ENCODE results near the gene DBX1. TPM values are rescaled to one million over a fixed set of nuclear protein-coding genes. Genes with fewer than 3 reads are reported as not detected.
A peak's percentile ranks its signal among the peaks of the same experiment; 100 is the strongest.

Gene DBX1
- total RNA-seq, 4 donors from 2014 or later: not detected

DNA sequence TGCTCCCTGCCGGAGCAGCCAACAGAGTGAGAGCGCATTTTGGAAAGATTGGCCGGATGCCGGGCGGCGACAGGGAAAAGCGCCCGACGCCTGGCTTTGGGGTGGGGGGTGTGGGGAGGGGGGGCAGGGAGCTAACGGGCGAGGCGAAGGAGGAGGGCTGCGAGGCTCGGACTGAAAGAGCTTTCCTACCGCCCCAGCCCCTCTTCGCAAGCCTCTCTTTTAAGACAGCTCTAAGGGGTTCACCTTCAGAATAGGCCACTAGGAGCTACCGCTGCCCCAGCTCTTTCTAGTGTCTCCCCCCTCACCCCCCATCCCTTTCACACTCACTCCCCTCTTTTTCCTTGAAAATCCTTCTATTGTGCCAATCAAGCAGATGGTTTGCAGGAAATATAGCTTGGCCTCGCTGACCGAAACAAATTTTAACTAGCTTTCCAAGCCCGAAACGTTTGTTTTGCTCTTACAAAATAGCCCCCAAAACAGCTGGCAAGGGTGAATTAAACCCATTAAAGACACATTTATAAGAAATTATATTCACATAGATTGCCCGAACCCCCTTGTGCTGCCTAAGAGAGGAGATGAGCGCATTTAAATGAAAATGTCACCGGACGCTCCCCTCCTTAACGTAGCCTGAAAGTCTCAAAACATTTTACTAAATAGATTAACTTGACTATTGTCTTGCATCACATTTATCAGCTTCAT is 3.7 kb upstream of the DBX1 start:
- Histone ChIP-seq H3K36me3 (no peaks in the 10 kb centered on the region), H3K27ac (no peak overlapping the region), H3K27me3 (peaks cover 20 to 68% of the 10 kb centered on the region in 2 donors), H3K4me3 (no peak overlapping the region), H3K9me3 (no peaks in the 10 kb centered on the region), H3K4me1 (peaks cover 0 to 12% of the 10 kb centered on the region in 2 donors)
- DNase-seq: no peak
- intact Hi-C loops (cut with DNase I; ENCODE audit: low total_unique reads): no loop called here
- TF ChIP-seq, protein P1, sequence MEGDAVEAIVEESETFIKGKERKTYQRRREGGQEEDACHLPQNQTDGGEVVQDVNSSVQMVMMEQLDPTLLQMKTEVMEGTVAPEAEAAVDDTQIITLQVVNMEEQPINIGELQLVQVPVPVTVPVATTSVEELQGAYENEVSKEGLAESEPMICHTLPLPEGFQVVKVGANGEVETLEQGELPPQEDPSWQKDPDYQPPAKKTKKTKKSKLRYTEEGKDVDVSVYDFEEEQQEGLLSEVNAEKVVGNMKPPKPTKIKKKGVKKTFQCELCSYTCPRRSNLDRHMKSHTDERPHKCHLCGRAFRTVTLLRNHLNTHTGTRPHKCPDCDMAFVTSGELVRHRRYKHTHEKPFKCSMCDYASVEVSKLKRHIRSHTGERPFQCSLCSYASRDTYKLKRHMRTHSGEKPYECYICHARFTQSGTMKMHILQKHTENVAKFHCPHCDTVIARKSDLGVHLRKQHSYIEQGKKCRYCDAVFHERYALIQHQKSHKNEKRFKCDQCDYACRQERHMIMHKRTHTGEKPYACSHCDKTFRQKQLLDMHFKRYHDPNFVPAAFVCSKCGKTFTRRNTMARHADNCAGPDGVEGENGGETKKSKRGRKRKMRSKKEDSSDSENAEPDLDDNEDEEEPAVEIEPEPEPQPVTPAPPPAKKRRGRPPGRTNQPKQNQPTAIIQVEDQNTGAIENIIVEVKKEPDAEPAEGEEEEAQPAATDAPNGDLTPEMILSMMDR (IDR thresholded peaks at IDR 0.05): no peak
- no peak for TF ChIP-seq POLR2A (IDR thresholded peaks at IDR 0.05)

- peaks cover 20 to 75% of the 10 kb centered on the region in 2 donors for H3K27me3 ChIP-seq
- intact Hi-C loops (cut with DNase I; ENCODE audit: low total_unique reads): no loop called here
- DNase-seq: no peak
- peaks cover 0 to 12% of the 10 kb centered on the region in 2 donors for H3K4me1 ChIP-seq
- H3K4me3 ChIP-seq: peak overlapping the region in 1 of 2 donors; percentile 10
- no peaks in the 10 kb centered on the region for H3K36me3 ChIP-seq
- H3K27ac ChIP-seq: no peak overlapping the region
- H3K9me3 ChIP-seq: no peaks in the 10 kb centered on the region
- TF ChIP-seq, protein P1 (IDR thresholded peaks at IDR 0.05): no peak
- no peak for TF ChIP-seq POLR2A (IDR thresholded peaks at IDR 0.05)
Measured at GRCh38 chr11:20162824-20163782, 2.8 kb upstream of the DBX1 start.

DNA sequence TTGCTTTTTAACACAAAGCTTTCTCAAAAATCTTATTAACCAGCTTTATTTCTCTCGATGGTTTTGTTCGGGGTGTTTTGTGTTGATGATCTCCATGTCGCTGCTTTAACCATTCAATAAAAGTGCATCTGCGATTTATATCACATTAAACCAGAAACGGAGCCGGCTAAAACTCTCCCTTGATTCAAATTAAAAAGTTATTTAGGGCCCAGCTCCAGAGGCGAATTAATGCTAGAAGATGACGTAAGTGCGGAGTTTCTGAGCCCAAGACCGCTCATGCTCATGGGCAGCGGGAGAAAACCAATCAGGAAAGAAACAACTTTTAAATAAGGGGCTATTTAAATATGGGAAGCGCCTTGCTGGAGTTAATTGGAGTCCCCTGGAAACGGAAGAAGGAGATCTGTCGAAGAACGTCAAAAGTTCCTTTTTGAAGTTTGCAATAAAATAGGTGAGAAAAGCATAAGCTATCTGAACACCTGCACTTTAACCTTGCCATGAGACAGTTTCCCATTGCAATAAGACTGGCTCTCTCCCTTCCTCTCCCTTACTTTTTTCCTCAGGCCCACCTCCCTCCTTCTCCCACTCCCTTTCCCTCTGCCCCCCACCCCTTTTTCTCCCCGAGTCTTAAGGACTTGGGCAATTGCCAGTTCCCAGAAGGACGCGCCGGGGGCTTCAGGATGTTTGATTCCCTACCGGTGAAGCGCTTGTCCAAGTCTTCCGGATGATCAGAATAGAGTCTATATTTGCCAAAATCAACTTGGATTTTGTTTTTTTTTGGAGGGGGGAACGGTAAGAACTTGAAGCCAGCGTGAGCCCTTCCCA is 1.9 kb upstream of the DBX1 start:
- no peak for DNase-seq
- TF ChIP-seq, protein P1 (IDR thresholded peaks at IDR 0.05): no peak
- no peak for TF ChIP-seq POLR2A (IDR thresholded peaks at IDR 0.05)
- H3K9me3 ChIP-seq: no peaks in the 10 kb centered on the region
- H3K27me3 ChIP-seq: peaks cover 20 to 80% of the 10 kb centered on the region in 2 donors
- H3K36me3 ChIP-seq: no peaks in the 10 kb centered on the region
- H3K4me1 ChIP-seq: peaks cover 0 to 12% of the 10 kb centered on the region in 2 donors
- intact Hi-C loops (cut with DNase I; ENCODE audit: low total_unique reads): no loop called here
- no peak overlapping the region for H3K4me3 ChIP-seq
- H3K27ac ChIP-seq: no peak overlapping the region

DNA sequence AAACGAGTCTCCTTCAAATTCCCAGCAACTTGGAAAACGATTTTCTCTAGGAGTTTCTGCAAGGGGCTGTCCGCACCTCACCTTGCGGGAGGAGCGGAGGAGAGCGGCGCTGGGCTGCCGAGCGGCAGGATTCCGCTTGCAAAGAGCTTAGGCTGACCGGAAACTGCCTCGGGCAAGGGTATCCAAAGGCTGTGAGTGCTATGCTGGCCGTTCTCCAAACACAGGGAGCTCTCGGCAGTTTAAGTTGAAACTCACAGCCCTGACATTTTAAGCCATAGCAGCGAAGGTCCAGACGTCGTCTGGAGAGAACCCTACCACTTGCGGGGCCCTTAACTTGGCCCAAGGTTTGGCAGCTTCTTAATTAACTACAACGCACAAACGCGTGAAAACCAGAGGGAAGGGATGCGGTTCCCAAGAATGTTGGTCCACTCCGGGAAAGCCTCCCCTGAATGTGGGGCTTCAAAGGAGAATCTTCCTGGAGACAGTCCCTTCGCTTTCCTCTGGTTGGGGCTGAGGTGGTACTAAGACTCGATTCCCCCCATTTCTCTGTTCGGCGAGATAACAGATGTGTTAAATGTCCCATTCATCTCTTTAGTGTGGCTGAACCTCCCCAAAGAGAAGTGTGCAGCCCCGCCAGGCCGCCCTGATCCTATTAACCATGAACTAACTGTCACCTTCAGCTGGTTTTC is 1.1 kb upstream of the DBX1 start:
- peaks cover 27 to 83% of the 10 kb centered on the region in 2 donors for H3K27me3 ChIP-seq
- H3K36me3 ChIP-seq: no peaks in the 10 kb centered on the region
- TF ChIP-seq, protein P1 (IDR thresholded peaks at IDR 0.05): no peak
- TF ChIP-seq POLR2A (IDR thresholded peaks at IDR 0.05): no peak
- H3K4me1 ChIP-seq: peaks cover 0 to 17% of the 10 kb centered on the region in 2 donors
- DNase-seq: no peak
- intact Hi-C loops (cut with DNase I; ENCODE audit: low total_unique reads): no loop called here
- no peaks in the 10 kb centered on the region for H3K9me3 ChIP-seq
- no peak overlapping the region for H3K27ac ChIP-seq
- no peak overlapping the region for H3K4me3 ChIP-seq
